A549 (cell line): ENCODE results near the gene PLEKHD1. TPM values are rescaled to one million over a fixed set of nuclear protein-coding genes. Genes with fewer than 3 reads are reported as not detected.

ENCODE experiments used
- ATAC-seq, 2 experiments: fragments of 200-7000 bp in 1 of 2; fragments of >200 bp in 1 of 2; cut with Nextera tagmentation in 1 of 2; cut with Tn5 transposase in 1 of 2; 3 replicates each; pipeline versions ENCODE4 v1.8.0 to v1.9.1; 2018 to 2020; ENCODE audit warnings: mild to moderate bottlenecking in 1 of 2, moderate library complexity in 1 of 2
- CTCF ChIA-PET: fragments of 300-600 bp; sonication (Branson Sonifier 250); formaldehyde crosslinking; extraction: SDS; loops from one replicate; lab custom pipeline; 2021; ENCODE audit warnings: antibody characterized with exemption, inconsistent platforms; lab: Yijun Ruan, JAX
- POLR2A ChIA-PET: fragments of 350-600 bp; formaldehyde crosslinking; extraction: SDS; loops from one replicate; lab custom pipeline; 2021; ENCODE audit warnings: antibody characterized with exemption, inconsistent platforms; lab: Yijun Ruan, JAX
- DNase-seq, 2 experiments: peaks; one replicate each; pipeline versions ENCODE4 v3.0.0 to v3.0.0-alpha.2; 2011 to 2016; ENCODE audit warnings: low read depth in 1 of 2, low spot score in 1 of 2
- FAIRE-seq: peaks from 2 replicates; lab custom pipeline; 2011; peaks lifted over from hg19 to GRCh38; lab: Jason Lieb, UNC
- H3K27ac ChIP-seq, 2 experiments: fragments of >200 bp; sonication (Bioruptor Twin); formaldehyde crosslinking; 3 replicates each; pipeline ENCODE4 v1.5.1; 2016 to 2017
- H3K4me1 ChIP-seq: fragments of >200 bp; sonication (Bioruptor Twin); formaldehyde crosslinking; 3 replicates; pipeline ENCODE4 v1.6.1; 2016
- H3K4me2 ChIP-seq: fragments of >200 bp; sonication (Bioruptor Twin); formaldehyde crosslinking; 3 replicates; pipeline ENCODE4 v1.6.1; 2016
- H3K4me3 ChIP-seq: fragments of >200 bp; sonication (Bioruptor Twin); formaldehyde crosslinking; 3 replicates; pipeline ENCODE4 v1.5.1; 2016
- H3K9me3 ChIP-seq: fragments of >200 bp; sonication (Bioruptor Twin); formaldehyde crosslinking; 3 replicates; pipeline ENCODE4 v1.6.1; 2016
- CEBPB ChIP-seq, 2 experiments: fragments of >200 bp in 1 of 2; sonication (Bioruptor Twin) in 1 of 2; formaldehyde crosslinking in 1 of 2; IDR thresholded peaks; 2 replicates each; pipeline ENCODE4 v1.6.1; 2012 to 2016
- EHF ChIP-seq: fragments of 250-450 bp; sonication (Bioruptor Pico); IDR thresholded peaks from 2 replicates; pipeline ENCODE4 v1.5.0; 2020; ENCODE audit warnings: mild to moderate bottlenecking
- FOSL2 ChIP-seq, 2 experiments: fragments of 450-650 bp in 1 of 2; fragments of >200 bp in 1 of 2; sonication (Bioruptor Twin) in 1 of 2; formaldehyde crosslinking; IDR thresholded peaks; 2 replicates each; pipeline versions ENCODE4 v1.5.0 to v1.6.1; 2016 to 2020; ENCODE audit warnings: mild to moderate bottlenecking in 1 of 2, moderate library complexity in 1 of 2
- GATA3 ChIP-seq: IDR thresholded peaks from 2 replicates; pipeline ENCODE4 v1.6.1; 2012; ENCODE audit warnings: borderline replicate concordance
- HEYL ChIP-seq: fragments of 250-450 bp; sonication (Bioruptor Pico); IDR thresholded peaks from 2 replicates; pipeline ENCODE4 v1.8.0; 2021; ENCODE audit warnings: mild to moderate bottlenecking, moderate library complexity
- HMGXB4 ChIP-seq: fragments of 250-450 bp; sonication (Bioruptor Pico); IDR thresholded peaks from 2 replicates; pipeline ENCODE4 v1.5.0; 2021; ENCODE audit warnings: mild to moderate bottlenecking, moderate library complexity, borderline replicate concordance
- HOXA7 ChIP-seq: fragments of 250-450 bp; sonication (Bioruptor Pico); IDR thresholded peaks from 2 replicates; pipeline ENCODE4 v1.5.0; 2020; ENCODE audit warnings: mild to moderate bottlenecking, moderate library complexity
- HOXB5 ChIP-seq: fragments of 250-450 bp; sonication (Bioruptor Pico); IDR thresholded peaks from 2 replicates; pipeline ENCODE4 v1.5.0; 2020; ENCODE audit warnings: mild to moderate bottlenecking, moderate library complexity
- JUN ChIP-seq, 2 experiments: fragments of >200 bp; sonication (Bioruptor Twin); formaldehyde crosslinking; IDR thresholded peaks; 2 replicates in 1 of 2; 3 replicates in 1 of 2; pipeline ENCODE4 v1.6.1; 2016 to 2017
- KDM1A ChIP-seq: fragments of 200-600 bp; sonication (generic); IDR thresholded peaks from 2 replicates; pipeline ENCODE4 v1.6.1; 2016; ENCODE audit warnings: low read depth, mild to moderate bottlenecking
- MAZ ChIP-seq: fragments of 150-350 bp; IDR thresholded peaks from 2 replicates; pipeline ENCODE4 v1.6.1; 2014; ENCODE audit warnings: antibody characterized with exemption, low read depth, low read length, borderline replicate concordance
- NFE2L2 ChIP-seq: fragments of 150-350 bp; conservative IDR thresholded peaks from 2 replicates; pipeline ENCODE4 v1.6.1; 2014; ENCODE audit warnings: low read length
- NR3C1 ChIP-seq: fragments of >200 bp; sonication (Bioruptor Twin); formaldehyde crosslinking; IDR thresholded peaks from 3 replicates; pipeline ENCODE4 v1.6.1; 2017
- PHF8 ChIP-seq: fragments of 200-600 bp; sonication (generic); IDR thresholded peaks from 2 replicates; pipeline ENCODE4 v1.6.1; 2016; ENCODE audit warnings: low read depth, mild to moderate bottlenecking, antibody characterized with exemption, moderate library complexity, borderline replicate concordance
- POLR2A ChIP-seq: IDR thresholded peaks from 2 replicates; pipeline ENCODE4 v1.6.1; 2012; ENCODE audit warnings: mild to moderate bottlenecking, low read length
- RAD21 ChIP-seq, 2 experiments: fragments of >200 bp in 1 of 2; sonication (Bioruptor Twin) in 1 of 2; formaldehyde crosslinking in 1 of 2; IDR thresholded peaks in 1 of 2; conservative IDR thresholded peaks in 1 of 2; 2 replicates in 1 of 2; 3 replicates in 1 of 2; pipeline ENCODE4 v1.6.1; 2012 to 2018; ENCODE audit warnings: inconsistent platforms in 1 of 2
- RARB ChIP-seq: fragments of 250-450 bp; sonication (Bioruptor Pico); IDR thresholded peaks from 2 replicates; pipeline ENCODE4 v1.8.0; 2021; ENCODE audit warnings: mild to moderate bottlenecking, moderate library complexity
- SMC3 ChIP-seq: fragments of >200 bp; sonication (Bioruptor Twin); formaldehyde crosslinking; IDR thresholded peaks from 3 replicates; pipeline ENCODE4 v1.6.1; 2018; ENCODE audit warnings: inconsistent platforms
- SREBF2 ChIP-seq: fragments of 450-650 bp; IDR thresholded peaks from 2 replicates; pipeline ENCODE4 v1.6.1; 2014; ENCODE audit warnings: mild to moderate bottlenecking, moderate library complexity
- ZC3H11A ChIP-seq: fragments of 450-650 bp; IDR thresholded peaks from 2 replicates; pipeline ENCODE4 v1.6.1; 2014; ENCODE audit warnings: antibody characterized with exemption, mild to moderate bottlenecking
- WGBS: methylation state at CpG from one replicate; pipeline ENCODE4 v1.1.6; 2017; ENCODE audit errors: missing lambda C conversion rate; 5-methylcytosine and 5-hydroxymethylcytosine counted together
- polyA plus RNA-seq, 4 experiments: library from polyadenylated mRNA; depleted of rRNA in 3 of 4; stranded (reverse); fragments of >200 nt; fragmentation: RNase III in 1 of 4; extraction: RNeasy Plus Mini Kit Qiagen cat#74134 plus additional on column Dnase treatment in 1 of 4; gene quantifications; 2 replicates in 3 of 4; 3 replicates in 1 of 4; pipeline ENCODE4 v1.2.3, GENCODE V29; 2011 to 2017
- TF ChIP-seq, protein P1 (sequence below): fragments of >200 bp; sonication (Bioruptor Twin); formaldehyde crosslinking; IDR thresholded peaks from 3 replicates; pipeline ENCODE4 v1.5.1; 2016

Gene PLEKHD1
- polyA plus RNA-seq, 2 of the 4 experiments (the other 2 are of a cell fraction), result 0.01 to 0.04 TPM

- no peak overlapping the region for H3K27ac ChIP-seq
- no peaks in the 10 kb centered on the region for H3K4me1 ChIP-seq
- 27% methylated on average over 4 of the region's 4 CpGs for WGBS
- CTCF ChIA-PET, result interaction anchor here (0.6 to 8.6 kb wide), 45 partner anchors 7 to 487 kb away, joined by 3 to 95 read pairs (median 4); partner anchors contain the start of genes GALNT16 and SLC39A9
- no peak overlapping the region for H3K4me3 ChIP-seq
- ATAC-seq, result peak; percentile 98
- H3K9me3 ChIP-seq, result no peaks in the 10 kb centered on the region
- POLR2A ChIA-PET, result interaction anchor here (2.1 kb wide), 1 partner anchor 62 kb away, joined by 9 read pairs; the partner anchor contains the start of genes ERH and SLC39A9
- FAIRE-seq, result peak; percentile 83
- H3K4me2 ChIP-seq, result no peak overlapping the region
- TF ChIP-seq RAD21 (conservative IDR thresholded peaks at IDR 0.05 in 1 of 2, IDR thresholded peaks at IDR 0.05 in 1 of 2) (peak; percentile 75 to 80), FOSL2 (IDR thresholded peaks at IDR 0.05) (no peak), FOSL2 (CRISPR knock-in tag; IDR thresholded peaks at IDR 0.05) (peak; percentile 61; the same call in 1 of the 2 replicates), ZC3H11A (no peak), NFE2L2 (no peak), PHF8 (no peak), RARB (CRISPR knock-in tag) (no peak), MAZ (no peak), JUN (IDR thresholded peaks at IDR 0.05) (no peak), SMC3 (peak; percentile 84), HOXB5 (CRISPR knock-in tag) (peak; percentile 87; the same call in 1 of the 2 replicates), NR3C1 (no peak), KDM1A (no peak), POLR2A (no peak), HOXA7 (CRISPR knock-in tag) (no peak), HMGXB4 (CRISPR knock-in tag) (no peak), CEBPB (IDR thresholded peaks at IDR 0.05) (no peak), SREBF2 (no peak)
- TF ChIP-seq, protein P1, sequence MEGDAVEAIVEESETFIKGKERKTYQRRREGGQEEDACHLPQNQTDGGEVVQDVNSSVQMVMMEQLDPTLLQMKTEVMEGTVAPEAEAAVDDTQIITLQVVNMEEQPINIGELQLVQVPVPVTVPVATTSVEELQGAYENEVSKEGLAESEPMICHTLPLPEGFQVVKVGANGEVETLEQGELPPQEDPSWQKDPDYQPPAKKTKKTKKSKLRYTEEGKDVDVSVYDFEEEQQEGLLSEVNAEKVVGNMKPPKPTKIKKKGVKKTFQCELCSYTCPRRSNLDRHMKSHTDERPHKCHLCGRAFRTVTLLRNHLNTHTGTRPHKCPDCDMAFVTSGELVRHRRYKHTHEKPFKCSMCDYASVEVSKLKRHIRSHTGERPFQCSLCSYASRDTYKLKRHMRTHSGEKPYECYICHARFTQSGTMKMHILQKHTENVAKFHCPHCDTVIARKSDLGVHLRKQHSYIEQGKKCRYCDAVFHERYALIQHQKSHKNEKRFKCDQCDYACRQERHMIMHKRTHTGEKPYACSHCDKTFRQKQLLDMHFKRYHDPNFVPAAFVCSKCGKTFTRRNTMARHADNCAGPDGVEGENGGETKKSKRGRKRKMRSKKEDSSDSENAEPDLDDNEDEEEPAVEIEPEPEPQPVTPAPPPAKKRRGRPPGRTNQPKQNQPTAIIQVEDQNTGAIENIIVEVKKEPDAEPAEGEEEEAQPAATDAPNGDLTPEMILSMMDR, result peak; percentile 84
- peak; percentile 79 to 85 for DNase-seq
These were observed 24.3 kb upstream of the PLEKHD1 start for GRCh38 chr14:69460093-69460701.

GRCh38 chr14:69464379-69464778 is 20.1 kb upstream of the PLEKHD1 start:
- FAIRE-seq (no peak), DNase-seq (no peak), ATAC-seq (no peak)
- no peak overlapping the region for H3K4me3 ChIP-seq
- H3K9me3 ChIP-seq, result no peaks in the 10 kb centered on the region
- TF ChIP-seq PHF8, result no peak
- TF ChIP-seq EHF (CRISPR knock-in tag), result no peak
- TF ChIP-seq, protein P1, result no peak
- no peak for TF ChIP-seq GATA3
- TF ChIP-seq HEYL (CRISPR knock-in tag), result no peak
- POLR2A ChIA-PET, result no interaction called here
- no peak overlapping the region for H3K4me2 ChIP-seq
- no peak overlapping the region for H3K27ac ChIP-seq
- CTCF ChIA-PET, result interaction anchor here (1.4 to 3.9 kb wide), 4 partner anchors 10 to 222 kb away, joined by 5 to 21 read pairs (median 5); no protein-coding TSS in a partner anchor
- H3K4me1 ChIP-seq, result no peaks in the 10 kb centered on the region
